SU-DHL-6 (cell line): Measurements from ENCODE around the gene SERPINI1.

ENCODE experiments used
- CTCF ChIP-seq: fragments of 200-600 bp; sonication (generic); IDR thresholded peaks from one replicate; pipeline ENCODE4 v1.5.1; 2017; ENCODE audit warnings: antibody characterized with exemption, mild to moderate bottlenecking, low read length, moderate library complexity; ENCODE audit not compliant: insufficient read depth, poor library complexity, severe bottlenecking
- EZH2phosphoT487 ChIP-seq: fragments of 200-600 bp; sonication (generic), shearing (Covaris generic); conservative IDR thresholded peaks from 2 replicates; pipeline ENCODE4 v1.6.1; 2018; ENCODE audit warnings: mild to moderate bottlenecking, antibody characterized with exemption, low read length, moderate library complexity, mixed read lengths

GRCh38 chr3:167732313-167733065 lies 3.0 kb upstream of the SERPINI1 start:
- TF ChIP-seq CTCF (no peak), EZH2phosphoT487 (no peak)
